Mucosa of rectum (tissue), 2 donors: ENCODE measurements around the gene TTC24.
"Not testable (repeated sequence)": the region's sequence is repeated elsewhere in the genome, so short reads cannot be mapped to it uniquely, and the experiment has no call there.

ENCODE experiments used
- H3K27ac ChIP-seq, 2 donors: one replicate each; pipeline ENCODE4 v1.7.0; 2013; ENCODE audit warnings: inconsistent platforms in 2 of 2, low read depth in 2 of 2, low read length in 2 of 2
- H3K27me3 ChIP-seq, 2 donors: one replicate each; pipeline ENCODE4 v1.7.0; 2013; ENCODE audit warnings: low read length in 2 of 2; ENCODE audit not compliant: control insufficient read depth in 2 of 2, insufficient read depth in 2 of 2
- H3K36me3 ChIP-seq, 2 donors: one replicate each; pipeline ENCODE4 v1.7.0; 2013; ENCODE audit warnings: low read length in 2 of 2; ENCODE audit not compliant: control insufficient read depth in 2 of 2, insufficient read depth in 2 of 2
- H3K4me1 ChIP-seq, 2 donors: one replicate each; pipeline ENCODE4 v1.7.0; 2013; ENCODE audit warnings: low read length in 2 of 2, mild to moderate bottlenecking in 1 of 2; ENCODE audit not compliant: control insufficient read depth in 2 of 2, insufficient read depth in 2 of 2
- H3K4me3 ChIP-seq, 2 donors: one replicate each; pipeline ENCODE4 v1.7.0; 2013; ENCODE audit warnings: low read length in 2 of 2
- H3K9ac ChIP-seq, 2 donors: one replicate each; pipeline ENCODE4 v1.7.0; 2013; ENCODE audit warnings: low read length in 2 of 2, low read depth in 1 of 2, mild to moderate bottlenecking in 1 of 2
- H3K9me3 ChIP-seq, 2 donors: one replicate each; pipeline ENCODE4 v1.7.0; 2013; ENCODE audit warnings: low read length in 2 of 2; ENCODE audit not compliant: control insufficient read depth in 2 of 2
- donor health status: healthy.
- donor health status: Normal muscosa, but diverticular disease.

TTC24 gene

GRCh38 chr1:156544592-156545102, 34.9 kb upstream of the TTC24 start:
- Histone ChIP-seq H3K4me1 (no peaks in the 10 kb centered on the region), H3K27ac (no peak overlapping the region), H3K4me3 (no peak overlapping the region), H3K36me3 (no peaks in the 10 kb centered on the region), H3K9ac (no peak overlapping the region), H3K27me3 (no peaks in the 10 kb centered on the region), H3K9me3 (no peaks in the 10 kb centered on the region)

GRCh38 chr1:156546267-156546666, 33.3 kb upstream of the TTC24 start:
- no peak overlapping the region for H3K4me3 ChIP-seq
- no peak overlapping the region for H3K9ac ChIP-seq
- H3K9me3 ChIP-seq = no peaks in the 10 kb centered on the region
- no peaks in the 10 kb centered on the region for H3K27me3 ChIP-seq
- no peaks in the 10 kb centered on the region for H3K36me3 ChIP-seq
- H3K27ac ChIP-seq = no peak overlapping the region
- H3K4me1 ChIP-seq = no peaks in the 10 kb centered on the region

- Histone ChIP-seq H3K9ac (no peak overlapping the region), H3K36me3 (no peaks in the 10 kb centered on the region), H3K27me3 (no peaks in the 10 kb centered on the region), H3K4me1 (no peaks in the 10 kb centered on the region), H3K9me3 (no peaks in the 10 kb centered on the region), H3K27ac (no peak overlapping the region), H3K4me3 (no peak overlapping the region)
Measured at GRCh38 chr1:156547434-156547833, 32.1 kb upstream of the TTC24 start.

DNA sequence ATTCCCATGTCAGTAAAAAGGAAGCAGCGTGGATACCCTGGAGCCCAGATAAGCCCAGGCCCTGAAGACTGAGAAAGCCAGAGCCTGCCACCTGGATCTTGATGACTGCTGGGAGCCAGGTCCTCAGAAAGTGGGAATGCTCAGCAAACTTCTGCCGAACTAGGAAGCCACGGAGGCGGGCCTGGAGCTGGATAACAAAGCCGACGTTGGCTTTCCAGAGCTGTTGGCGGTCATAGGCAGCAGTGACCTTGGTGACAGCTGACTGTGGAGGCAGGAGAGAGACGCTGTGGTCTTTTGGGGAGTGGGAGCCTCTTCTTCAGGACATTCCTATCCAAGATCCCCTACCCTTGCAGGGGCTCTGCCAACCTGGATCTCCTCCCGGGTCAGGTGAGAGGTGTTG, 31.5 kb upstream of the TTC24 start:
- Histone ChIP-seq H3K4me1 (no peaks in the 10 kb centered on the region), H3K27me3 (no peaks in the 10 kb centered on the region), H3K36me3 (no peaks in the 10 kb centered on the region)

DNA sequence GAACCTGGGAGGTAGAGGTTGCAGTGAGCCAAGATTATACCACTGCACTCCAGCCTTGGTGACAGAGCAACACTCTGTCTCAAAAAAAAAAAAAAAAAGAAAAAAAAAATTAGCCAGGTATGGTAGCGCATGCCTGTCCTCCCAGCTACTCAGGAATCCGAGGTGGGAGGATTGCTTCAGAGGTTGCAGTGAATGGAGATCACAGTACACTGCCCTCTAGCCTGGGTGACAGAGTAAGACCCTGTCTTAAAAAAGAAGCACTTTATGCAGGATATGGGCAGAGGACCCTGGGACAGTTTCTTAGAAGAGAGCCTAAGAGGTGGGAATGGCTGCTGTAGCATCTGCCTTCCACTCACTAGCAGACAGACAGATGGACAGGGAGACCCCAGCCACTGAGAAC, 30.1 kb upstream of the TTC24 start:
- H3K27me3 ChIP-seq = no peaks in the 10 kb centered on the region
- H3K4me3 ChIP-seq = no peak overlapping the region
- no peaks in the 10 kb centered on the region for H3K36me3 ChIP-seq
- H3K27ac ChIP-seq = no peak overlapping the region
- H3K4me1 ChIP-seq = no peaks in the 10 kb centered on the region
- no peaks in the 10 kb centered on the region for H3K9me3 ChIP-seq
- no peak overlapping the region for H3K9ac ChIP-seq

More for the DNA sequence above, 31.5 kb upstream of the TTC24 start:
- H3K9ac ChIP-seq = no peak overlapping the region
- no peak overlapping the region for H3K27ac ChIP-seq
- no peaks in the 10 kb centered on the region for H3K9me3 ChIP-seq
- H3K4me3 ChIP-seq = no peak overlapping the region

DNA sequence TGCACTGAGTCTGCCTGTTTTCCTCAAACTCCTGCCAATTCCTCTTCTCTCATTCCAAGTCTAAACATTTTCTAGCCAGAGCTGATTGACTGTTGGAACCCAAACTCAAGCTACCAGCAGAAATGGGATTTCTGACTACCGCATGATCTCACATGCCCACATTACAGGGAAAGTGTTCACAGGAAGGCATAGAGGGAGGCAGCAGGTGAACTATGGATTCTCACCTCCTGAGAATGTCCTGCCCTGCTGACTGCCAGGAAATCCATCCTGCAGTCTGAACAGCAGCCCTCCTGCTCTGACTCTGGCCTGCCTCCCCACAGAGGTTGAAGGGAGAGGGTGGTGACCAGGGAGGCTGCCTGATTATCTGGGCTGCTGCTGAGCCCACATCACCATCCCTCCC, 29.7 kb upstream of the TTC24 start:
- Histone ChIP-seq H3K36me3 (no peaks in the 10 kb centered on the region), H3K27ac (no peak overlapping the region), H3K9ac (no peak overlapping the region), H3K27me3 (no peaks in the 10 kb centered on the region), H3K9me3 (no peaks in the 10 kb centered on the region), H3K4me1 (no peaks in the 10 kb centered on the region), H3K4me3 (no peak overlapping the region)

DNA sequence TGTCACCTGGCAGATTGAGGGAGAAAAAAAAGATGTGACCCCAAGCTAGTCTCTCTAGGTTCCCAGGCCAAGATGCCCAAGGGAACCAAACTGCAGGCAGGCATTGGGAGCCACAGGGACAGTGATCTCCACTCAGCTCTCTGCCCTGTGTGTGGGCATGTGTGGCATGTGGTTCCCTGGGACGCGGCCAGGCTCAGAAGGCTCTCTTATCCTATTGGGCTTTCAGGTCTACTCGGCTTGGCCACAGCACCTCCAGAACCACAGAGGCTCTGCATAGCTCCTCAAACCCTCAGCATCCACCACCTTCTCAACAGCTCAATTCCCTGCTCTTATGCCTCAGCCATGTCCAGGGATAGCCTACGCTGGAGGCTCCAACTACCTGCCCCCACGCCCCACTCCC, 29.2 kb upstream of the TTC24 start:
- no peak overlapping the region for H3K9ac ChIP-seq
- H3K4me3 ChIP-seq = no peak overlapping the region
- no peaks in the 10 kb centered on the region for H3K9me3 ChIP-seq
- H3K27me3 ChIP-seq = no peaks in the 10 kb centered on the region
- H3K36me3 ChIP-seq = no peaks in the 10 kb centered on the region
- no peak overlapping the region for H3K27ac ChIP-seq
- H3K4me1 ChIP-seq = no peaks in the 10 kb centered on the region

DNA sequence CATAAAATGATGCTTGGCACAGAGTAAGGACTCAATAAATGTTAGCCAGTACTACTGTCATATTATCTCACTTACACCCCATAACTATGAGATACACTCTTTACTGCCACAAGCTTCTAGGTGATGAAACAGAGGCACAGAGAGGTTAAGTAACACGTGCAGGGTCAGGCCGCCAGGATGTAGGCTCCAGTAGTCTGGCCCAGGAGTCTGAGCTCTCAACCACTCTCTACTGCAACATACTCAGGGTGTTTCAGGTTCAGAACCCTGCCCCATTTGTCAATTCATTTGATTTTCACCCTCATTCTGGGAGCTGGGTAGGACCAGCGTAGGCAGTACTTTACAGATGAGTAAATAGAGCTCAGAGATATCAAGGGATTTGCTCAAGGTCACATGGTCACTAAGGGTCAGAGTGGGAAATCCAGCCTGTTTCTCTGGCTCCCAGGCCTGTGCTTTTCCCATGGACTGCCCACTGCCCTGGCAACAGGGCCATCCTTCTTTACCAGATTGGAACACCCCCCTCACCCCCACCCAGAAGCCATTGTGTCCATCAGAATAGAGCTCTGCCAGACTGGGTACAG, 28.4 kb upstream of the TTC24 start:
- H3K9ac ChIP-seq = no peak overlapping the region
- no peaks in the 10 kb centered on the region for H3K9me3 ChIP-seq
- H3K4me3 ChIP-seq = no peak overlapping the region
- no peaks in the 10 kb centered on the region for H3K27me3 ChIP-seq
- H3K27ac ChIP-seq = no peak overlapping the region
- H3K4me1 ChIP-seq = no peaks in the 10 kb centered on the region
- peaks cover 0 to 2% of the 10 kb centered on the region in 2 donors for H3K36me3 ChIP-seq

GRCh38 chr1:156551869-156552268, 27.7 kb upstream of the TTC24 start:
- H3K9ac ChIP-seq = no peak overlapping the region
- no peak overlapping the region for H3K27ac ChIP-seq
- H3K4me3 ChIP-seq = no peak overlapping the region
- H3K9me3 ChIP-seq = no peaks in the 10 kb centered on the region
- no peaks in the 10 kb centered on the region for H3K27me3 ChIP-seq
- peaks cover 0 to 3% of the 10 kb centered on the region in 2 donors for H3K36me3 ChIP-seq
- H3K4me1 ChIP-seq = no peaks in the 10 kb centered on the region

DNA sequence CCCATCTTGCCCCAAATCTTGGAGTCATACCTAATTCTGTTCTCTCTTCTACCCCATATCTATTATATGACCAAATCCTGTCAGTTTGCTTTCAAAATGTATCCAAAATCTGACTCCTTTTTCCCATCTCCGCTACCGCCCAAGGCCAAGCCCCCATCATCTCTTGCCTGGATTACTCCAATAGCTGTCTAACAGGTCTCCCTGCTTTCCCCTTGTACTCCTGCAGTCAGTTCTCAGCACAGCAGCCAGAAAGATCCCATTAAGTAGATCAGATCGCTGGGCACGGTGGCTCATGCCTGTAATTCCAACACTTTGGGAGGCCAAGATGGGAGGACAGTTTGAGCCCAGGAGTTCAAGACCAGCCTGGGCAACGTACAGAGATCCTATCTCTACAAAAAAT, 27.0 kb upstream of the TTC24 start:
- H3K27ac ChIP-seq = no peak overlapping the region
- H3K9ac ChIP-seq = no peak overlapping the region
- H3K36me3 ChIP-seq = peaks cover 0 to 3% of the 10 kb centered on the region in 2 donors
- no peak overlapping the region for H3K4me3 ChIP-seq
- H3K27me3 ChIP-seq = no peaks in the 10 kb centered on the region
- H3K4me1 ChIP-seq = no peaks in the 10 kb centered on the region
- H3K9me3 ChIP-seq = no peaks in the 10 kb centered on the region

- H3K27me3 ChIP-seq, H3K9ac ChIP-seq, H3K9me3 ChIP-seq, H3K27ac ChIP-seq, H3K4me1 ChIP-seq, H3K4me3 ChIP-seq, H3K36me3 ChIP-seq: not testable (repeated sequence)
Measured at GRCh38 chr1:156552937-156553336, 26.6 kb upstream of the TTC24 start.
